Hepatocyte (in vitro differentiated cells): ENCODE data around the gene FIGNL2. TPM values are rescaled to one million over a fixed set of nuclear protein-coding genes. Genes with fewer than 3 reads are reported as not detected.

ENCODE experiments used
- DNase-seq: peaks from one replicate; pipeline ENCODE4 v3.0.0-alpha.2; 2016; ENCODE audit warnings: low spot score
- H2AFZ ChIP-seq: fragments of 200-600 bp; sonication (generic); 2 replicates; pipeline ENCODE4 v1.6.0; 2016; ENCODE audit warnings: antibody characterized with exemption, mild to moderate bottlenecking
- H3K27ac ChIP-seq: fragments of 200-600 bp; sonication (generic); 2 replicates; pipeline ENCODE4 v1.5.1; 2016; ENCODE audit warnings: mild to moderate bottlenecking
- H3K27me3 ChIP-seq: fragments of 200-600 bp; sonication (generic); 2 replicates; pipeline ENCODE4 v1.6.1; 2016
- H3K36me3 ChIP-seq: fragments of 200-600 bp; sonication (generic); replicated peaks from 2 replicates; pipeline ENCODE4 v1.5.1; 2016; ENCODE audit warnings: low read depth; ENCODE audit not compliant: insufficient read depth
- H3K4me1 ChIP-seq: fragments of 200-600 bp; sonication (generic); 2 replicates; pipeline ENCODE4 v1.5.1; 2016; ENCODE audit warnings: mild to moderate bottlenecking, moderate library complexity; ENCODE audit not compliant: insufficient read depth
- H3K4me2 ChIP-seq: fragments of 200-600 bp; sonication (generic); 2 replicates; pipeline ENCODE4 v1.6.0; 2016
- H3K4me3 ChIP-seq: fragments of 200-600 bp; sonication (generic); 2 replicates; pipeline ENCODE4 v1.5.1; 2016; ENCODE audit warnings: mild to moderate bottlenecking
- H3K79me2 ChIP-seq: fragments of 200-600 bp; sonication (generic); 2 replicates; pipeline ENCODE4 v1.6.0; 2017; ENCODE audit warnings: mild to moderate bottlenecking
- H3K9me2 ChIP-seq: fragments of 200-600 bp; sonication (generic); replicated peaks from 2 replicates; pipeline ENCODE4 v1.6.0; 2017; ENCODE audit warnings: mild to moderate bottlenecking; ENCODE audit not compliant: insufficient read depth
- H3K9me3 ChIP-seq: fragments of 200-600 bp; sonication (generic); 2 replicates; pipeline ENCODE4 v1.5.1; 2016; ENCODE audit warnings: low read depth, mild to moderate bottlenecking
- H4K20me1 ChIP-seq: fragments of 200-600 bp; sonication (generic); 2 replicates; pipeline ENCODE4 v1.6.0; 2016; ENCODE audit warnings: mild to moderate bottlenecking; ENCODE audit not compliant: insufficient read depth, poor library complexity, severe bottlenecking
- CTCF ChIP-seq: fragments of 200-600 bp; sonication (generic); IDR thresholded peaks from 2 replicates; pipeline ENCODE4 v1.5.1; 2016; ENCODE audit warnings: antibody characterized with exemption, mild to moderate bottlenecking; ENCODE audit not compliant: poor library complexity
- EZH2 ChIP-seq: fragments of 200-600 bp; sonication (generic); IDR thresholded peaks from 2 replicates; pipeline ENCODE4 v1.6.1; 2016; ENCODE audit warnings: antibody characterized with exemption, mild to moderate bottlenecking, borderline replicate concordance
- EZH2phosphoT487 ChIP-seq: fragments of 200-600 bp; sonication (generic); IDR thresholded peaks from one replicate; pipeline ENCODE4 v1.6.1; 2018; ENCODE audit warnings: antibody characterized with exemption, mild to moderate bottlenecking, low read depth, moderate library complexity; ENCODE audit not compliant: unreplicated experiment, severe bottlenecking
- WGBS: methylation state at CpG from one replicate; pipeline ENCODE4 v1.1.6; 2016; ENCODE audit warnings: low lambda C conversion rate; ENCODE audit errors: missing lambda C conversion rate; 5-methylcytosine and 5-hydroxymethylcytosine counted together
- polyA plus RNA-seq: library from polyadenylated mRNA; unstranded; fragments of >200 nt; fragmentation: Nextera tagmentation; extraction: Ambion mirVana; gene quantifications from 2 replicates; pipeline ENCODE4 v1.2.1, GENCODE V29; 2016
- total RNA-seq: library from RNA; depleted of rRNA; stranded (reverse); fragments of >200 nt; gene quantifications from 2 replicates; pipeline ENCODE4 v1.2.3, GENCODE V29; 2014

Gene FIGNL2
- total and polyA plus RNA-seq, 2 experiments from 2014 or later: 1.1 to 3.2 TPM

- Histone ChIP-seq H3K27ac (no peak overlapping the region), H3K4me2 (no peak overlapping the region), H3K4me3 (no peak overlapping the region), H4K20me1 (peaks cover 7% of the 10 kb centered on the region), H3K4me1 (peaks cover 11% of the 10 kb centered on the region), H3K9me2 (no peaks in the 10 kb centered on the region), H3K9me3 (no peaks in the 10 kb centered on the region), H3K79me2 (peaks cover 41% of the 10 kb centered on the region), H3K27me3 (no peaks in the 10 kb centered on the region), H3K36me3 (no peaks in the 10 kb centered on the region), H2AFZ (no peak overlapping the region)
- TF ChIP-seq EZH2 (no peak), CTCF (no peak), EZH2phosphoT487 (no peak)
- WGBS: 72% methylated on average over 7 of the region's 7 CpGs
- DNase-seq: no peak
Observed at GRCh38 chr12:51837286-51837685, 11.2 kb downstream of the FIGNL2 start.

DNA sequence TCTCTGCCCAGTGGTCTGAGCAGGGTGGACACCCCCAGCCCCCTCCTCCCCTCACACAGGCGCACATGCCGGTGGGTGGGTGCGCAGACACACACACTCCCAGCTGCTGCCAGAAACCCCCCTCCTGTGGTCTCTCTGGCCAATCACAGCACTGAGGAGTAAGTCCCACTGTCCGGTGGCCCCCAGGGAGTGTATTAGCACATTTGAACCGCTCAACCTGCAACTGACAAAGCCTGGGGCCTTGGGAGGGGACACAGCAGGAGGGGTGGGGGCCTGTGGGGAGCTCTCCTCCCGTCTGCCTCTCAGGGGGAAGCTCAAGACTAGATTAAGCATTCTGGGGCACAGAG is 11.7 kb downstream of the FIGNL2 start:
- DNase-seq: no peak
- H3K9me3 ChIP-seq: no peaks in the 10 kb centered on the region
- H2AFZ ChIP-seq: no peak overlapping the region
- no peaks in the 10 kb centered on the region for H3K27me3 ChIP-seq
- H4K20me1 ChIP-seq: peaks cover 7% of the 10 kb centered on the region
- 68% methylated on average over 6 of the region's 6 CpGs for WGBS
- no peak overlapping the region for H3K4me2 ChIP-seq
- no peaks in the 10 kb centered on the region for H3K36me3 ChIP-seq
- peaks cover 8% of the 10 kb centered on the region for H3K4me1 ChIP-seq
- H3K9me2 ChIP-seq: no peaks in the 10 kb centered on the region
- no peak overlapping the region for H3K4me3 ChIP-seq
- no peak for TF ChIP-seq CTCF
- TF ChIP-seq EZH2phosphoT487: no peak
- TF ChIP-seq EZH2: no peak
- no peak overlapping the region for H3K27ac ChIP-seq
- peaks cover 36% of the 10 kb centered on the region for H3K79me2 ChIP-seq

GRCh38 chr12:51836041-51836826 is 12.3 kb downstream of the FIGNL2 start:
- WGBS: 70% methylated on average over 13 of the region's 13 CpGs
- Histone ChIP-seq H3K27me3 (no peaks in the 10 kb centered on the region), H4K20me1 (peaks cover 7% of the 10 kb centered on the region), H2AFZ (no peak overlapping the region), H3K4me2 (no peak overlapping the region), H3K4me3 (no peak overlapping the region), H3K9me3 (no peaks in the 10 kb centered on the region), H3K36me3 (no peaks in the 10 kb centered on the region), H3K27ac (no peak overlapping the region), H3K79me2 (peaks cover 33% of the 10 kb centered on the region), H3K9me2 (no peaks in the 10 kb centered on the region), H3K4me1 (peaks cover 2% of the 10 kb centered on the region)
- TF ChIP-seq EZH2 (no peak), CTCF (no peak), EZH2phosphoT487 (no peak)
- no peak for DNase-seq
